Measurements from ENCODE around the gene PRSS3. TPM values are rescaled to one million over a fixed set of nuclear protein-coding genes. Genes with fewer than 3 reads are reported as not detected.
"Not testable (repeated sequence)": the region's sequence is repeated elsewhere in the genome, so short reads cannot be mapped to it uniquely, and the experiment has no call there.

Gene PRSS3
- total and polyA plus RNA-seq, 9 of the 15 experiments (the other 6 are each of a cell fraction or from before 2014, with no cell fraction given): 0.35 to 0.42 TPM; not detected in 7

- CTCF ChIA-PET (ENCODE audit: low intra/inter-chr PET ratio); H3K9me3 ChIP-seq (replicated peaks; ENCODE audit: control insufficient read depth, insufficient read depth, low read depth, low read length); FAIRE-seq; H3K27ac ChIP-seq (ENCODE audit: extremely low read depth, low read depth, low read length); H3K27me3 ChIP-seq (ENCODE audit: control insufficient read depth in 2 of 2, insufficient read depth in 2 of 2, low read length in 2 of 2); in situ Hi-C loops (cut with MboI); H3K4me2 ChIP-seq (ENCODE audit: insufficient read depth, low read length); POLR2A ChIA-PET; BruUV-seq (replicated peaks); H3K4me1 ChIP-seq (replicated peaks in 1 of 2; ENCODE audit: control insufficient read depth in 2 of 2, insufficient read depth in 2 of 2, low read length in 2 of 2); ATAC-seq; intact Hi-C loops (cut with micrococcal nuclease); H4K20me1 ChIP-seq (replicated peaks; ENCODE audit: control insufficient read depth, insufficient read depth, low read length); H3K9me1 ChIP-seq (ENCODE audit: control insufficient read depth, insufficient read depth, low read length); H3K9ac ChIP-seq (ENCODE audit: insufficient read depth in 1 of 2, low read depth in 2 of 2, low read length in 2 of 2); H3K4me3 ChIP-seq; H2AFZ ChIP-seq (ENCODE audit: low read depth, low read length); H3K36me3 ChIP-seq (ENCODE audit: control insufficient read depth, insufficient read depth, low read length); DNase-seq (ENCODE audit: extremely low read depth in 1 of 4, low spot score in 3 of 4): not testable (repeated sequence)
- peak; percentile 57 for TF ChIP-seq CEBPG (CRISPR knock-in tag; IDR thresholded peaks at IDR 0.05)
- TF ChIP-seq CEBPG (tag; conservative IDR thresholded peaks at IDR 0.05 in 1 of 2, IDR thresholded peaks at IDR 0.05 in 1 of 2): peak; percentile 56 to 83
- peak; percentile 89 for TF ChIP-seq CEBPB (tag; IDR thresholded peaks at IDR 0.05)
- peaks cover 80% of the 10 kb centered on the region for H3K79me2 ChIP-seq (ENCODE audit: control insufficient read depth, insufficient read depth, low read length)
- 73% methylated on average over 2 of the region's 2 CpGs for WGBS (ENCODE audit: insufficient coverage, low coverage, missing lambda C conversion rate)
Measured at GRCh38 chr9:33836261-33836660, 40.9 kb downstream of the PRSS3 start.

DNA sequence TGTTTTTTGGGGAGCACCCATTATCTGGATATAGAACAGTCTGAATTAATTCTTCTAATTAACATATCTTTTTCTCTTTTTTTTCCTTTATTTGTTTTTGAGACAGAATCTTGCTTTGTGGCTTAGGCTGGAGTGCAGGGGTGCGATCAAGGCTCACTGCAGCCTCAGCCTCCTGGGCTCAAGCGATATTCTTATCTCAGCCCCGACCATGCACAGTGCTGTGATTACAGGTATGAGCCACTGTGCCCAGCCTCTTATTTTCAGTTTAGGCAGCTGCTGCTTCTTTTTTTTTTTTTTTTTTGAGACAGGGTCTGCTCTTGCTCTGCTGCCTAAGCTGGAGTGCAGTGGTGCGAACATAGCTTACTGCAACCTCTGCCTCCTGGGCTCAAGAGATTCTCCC lies 41.8 kb downstream of the PRSS3 start:
- WGBS (ENCODE audit: insufficient coverage, low coverage, missing lambda C conversion rate): 91% methylated on average over 3 of the region's 4 CpGs
- POLR2A ChIA-PET: interaction anchor here (1.3 kb wide), 1 partner anchor 10 kb away, joined by 5 read pairs; no protein-coding TSS in a partner anchor
- Histone ChIP-seq H3K4me3 (no peak overlapping the region), H3K79me2 (ENCODE audit: control insufficient read depth, insufficient read depth, low read length) (peaks cover 88% of the 10 kb centered on the region), H3K9ac (ENCODE audit: insufficient read depth in 1 of 2, low read depth in 2 of 2, low read length in 2 of 2) (no peak overlapping the region), H3K9me1 (ENCODE audit: control insufficient read depth, insufficient read depth, low read length) (no peaks in the 10 kb centered on the region), H3K4me1 (replicated peaks in 1 of 2; ENCODE audit: control insufficient read depth in 2 of 2, insufficient read depth in 2 of 2, low read length in 2 of 2) (peaks cover 0 to 4% of the 10 kb centered on the region in 2 experiments; a peak in 1 of 5 replicates), H3K4me2 (ENCODE audit: insufficient read depth, low read length) (no peak overlapping the region), H3K9me3 (replicated peaks; ENCODE audit: control insufficient read depth, insufficient read depth, low read depth, low read length) (no peaks in the 10 kb centered on the region), H4K20me1 (replicated peaks; ENCODE audit: control insufficient read depth, insufficient read depth, low read length) (no peaks in the 10 kb centered on the region), H3K27me3 (ENCODE audit: control insufficient read depth in 2 of 2, insufficient read depth in 2 of 2, low read length in 2 of 2) (no peaks in the 10 kb centered on the region), H2AFZ (ENCODE audit: low read depth, low read length) (no peak overlapping the region), H3K36me3 (ENCODE audit: control insufficient read depth, insufficient read depth, low read length) (no peaks in the 10 kb centered on the region), H3K27ac (ENCODE audit: extremely low read depth, low read depth, low read length) (no peak overlapping the region)
- CTCF ChIA-PET (ENCODE audit: low intra/inter-chr PET ratio): no interaction called here
- in situ Hi-C loops (cut with MboI): no loop called here
- FAIRE-seq: no peak
- no TSS peak for BruUV-seq (replicated peaks)
- TF ChIP-seq CREBBP (IDR thresholded peaks at IDR 0.05; ENCODE audit: low read depth, low read length) (no peak), HNRNPUL1 (IDR thresholded peaks at IDR 0.05; ENCODE audit: low read length) (no peak), ZNF518B (CRISPR knock-in tag; IDR thresholded peaks at IDR 0.05) (no peak), NELFE (IDR thresholded peaks at IDR 0.05; ENCODE audit: insufficient read depth, insufficient read length) (no peak), CHCHD3 (CRISPR knock-in tag; IDR thresholded peaks at IDR 0.05) (no peak)
- no peak for ATAC-seq
- no peak for DNase-seq (ENCODE audit: extremely low read depth in 1 of 4, low spot score in 3 of 4)
- intact Hi-C loops (cut with micrococcal nuclease): no loop called here
